Neuron (in vitro differentiated cells): Measurements from ENCODE around the gene RANBP1.

Experiments used
- H2AFZ ChIP-seq: one replicate; pipeline ENCODE4 v1.6.1; 2013; ENCODE audit warnings: low read depth, mild to moderate bottlenecking, inconsistent platforms, low read length, moderate library complexity
- H3K27me3 ChIP-seq: one replicate; pipeline ENCODE4 v1.6.1; 2013; ENCODE audit warnings: low read length; ENCODE audit not compliant: insufficient read depth
- H3K36me3 ChIP-seq: one replicate; pipeline ENCODE4 v1.6.1; 2013; ENCODE audit warnings: low read length; ENCODE audit not compliant: insufficient read depth
- H3K4me1 ChIP-seq: one replicate; pipeline ENCODE4 v1.6.1; 2013; ENCODE audit warnings: low read length; ENCODE audit not compliant: insufficient read depth
- H3K4me3 ChIP-seq: 2 replicates; pipeline ENCODE4 v1.5.1; 2013; ENCODE audit warnings: mild to moderate bottlenecking, low read length, moderate library complexity
- H3K9me3 ChIP-seq: one replicate; pipeline ENCODE4 v1.6.1; 2013; ENCODE audit warnings: low read length

The RANBP1 gene

DNA sequence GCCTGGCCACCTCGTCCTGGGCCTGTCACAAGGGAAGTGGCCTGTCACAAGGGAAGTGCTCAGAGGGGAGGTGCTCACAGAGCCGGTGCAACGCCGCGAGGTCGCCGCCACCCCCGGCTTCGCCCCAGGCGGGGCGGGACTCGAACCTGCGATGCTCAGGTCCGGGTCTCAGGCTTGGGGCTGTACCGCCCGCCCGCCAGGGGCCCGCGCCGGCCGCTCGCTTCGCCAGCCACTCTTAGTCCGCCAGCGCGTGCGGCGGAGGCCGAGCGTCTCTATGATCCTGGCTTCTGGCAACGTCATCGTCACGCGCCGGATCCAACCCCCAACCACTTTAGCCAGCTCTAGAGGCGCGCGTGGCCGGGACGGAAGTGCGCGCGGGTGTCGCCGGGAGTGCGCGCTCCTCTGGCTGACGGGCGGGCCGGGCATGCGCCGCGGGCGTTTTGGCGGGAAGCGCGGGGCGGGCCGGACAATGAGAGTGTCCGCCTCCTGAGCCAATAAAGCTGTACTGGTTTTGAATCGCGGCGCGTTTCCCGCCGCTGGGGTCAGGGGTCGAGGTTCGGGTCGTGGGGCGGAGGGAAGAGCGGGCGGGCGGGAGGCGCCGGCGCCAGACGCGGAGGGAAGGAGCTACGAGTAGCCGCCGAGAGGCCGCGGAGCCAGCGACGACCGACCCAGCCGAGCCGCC is 1.2 kb downstream of the RANBP1 start, which contains the start of gene TRMT2A:
TRMT2A (minus strand) TSS at position 276 of the 682 bp plus-strand sequence. CDS start 320 bp downstream, outside the sequence.
- Histone ChIP-seq H3K9me3 (no peaks in the 10 kb centered on the region), H3K27me3 (no peaks in the 10 kb centered on the region), H3K4me1 (peaks cover 23% of the 10 kb centered on the region), H3K4me3 (peak within 1 kb of the TSS; percentile 77), H2AFZ (no peak within 1 kb of the TSS), H3K36me3 (peaks cover 66% of the 10 kb centered on the region)

DNA sequence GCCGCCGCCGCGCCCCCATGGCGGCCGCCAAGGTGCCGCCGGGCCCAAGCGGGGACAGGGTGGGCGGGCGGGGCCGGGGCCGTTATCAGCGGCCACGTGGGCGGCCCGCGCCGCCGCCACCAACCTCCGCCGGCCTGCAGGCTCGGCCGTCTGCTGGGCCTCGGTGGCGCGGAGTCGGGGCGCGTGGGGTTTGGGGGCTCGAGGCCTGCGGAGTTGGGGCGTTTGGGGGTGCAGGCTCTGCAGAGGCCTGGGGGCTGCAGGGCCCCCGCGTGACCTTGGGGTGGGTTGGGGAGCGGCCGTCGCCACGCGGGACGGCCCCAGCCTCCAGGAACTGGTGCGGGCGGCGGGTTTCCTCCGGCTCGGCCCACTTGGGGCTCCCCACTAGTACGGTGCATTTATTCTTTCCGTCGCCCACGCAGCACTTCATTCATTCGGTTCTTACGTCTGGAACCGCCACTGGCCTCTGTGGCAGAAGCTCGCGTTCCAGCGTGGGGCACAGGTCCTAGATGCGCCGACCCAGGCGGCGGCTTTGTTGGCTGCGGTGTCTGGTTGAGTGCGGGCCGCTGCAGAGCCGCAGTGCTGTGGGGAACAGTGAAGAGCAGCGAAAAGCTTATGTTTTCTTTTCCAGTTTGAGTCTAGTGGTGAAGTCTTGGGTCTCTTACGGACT is 1.9 kb downstream of the RANBP1 start:
- Histone ChIP-seq H3K9me3 (no peaks in the 10 kb centered on the region), H3K36me3 (peaks cover 64% of the 10 kb centered on the region), H3K4me1 (peaks cover 23% of the 10 kb centered on the region), H3K4me3 (peak overlapping the region; percentile 77), H3K27me3 (no peaks in the 10 kb centered on the region), H2AFZ (no peak overlapping the region)

DNA sequence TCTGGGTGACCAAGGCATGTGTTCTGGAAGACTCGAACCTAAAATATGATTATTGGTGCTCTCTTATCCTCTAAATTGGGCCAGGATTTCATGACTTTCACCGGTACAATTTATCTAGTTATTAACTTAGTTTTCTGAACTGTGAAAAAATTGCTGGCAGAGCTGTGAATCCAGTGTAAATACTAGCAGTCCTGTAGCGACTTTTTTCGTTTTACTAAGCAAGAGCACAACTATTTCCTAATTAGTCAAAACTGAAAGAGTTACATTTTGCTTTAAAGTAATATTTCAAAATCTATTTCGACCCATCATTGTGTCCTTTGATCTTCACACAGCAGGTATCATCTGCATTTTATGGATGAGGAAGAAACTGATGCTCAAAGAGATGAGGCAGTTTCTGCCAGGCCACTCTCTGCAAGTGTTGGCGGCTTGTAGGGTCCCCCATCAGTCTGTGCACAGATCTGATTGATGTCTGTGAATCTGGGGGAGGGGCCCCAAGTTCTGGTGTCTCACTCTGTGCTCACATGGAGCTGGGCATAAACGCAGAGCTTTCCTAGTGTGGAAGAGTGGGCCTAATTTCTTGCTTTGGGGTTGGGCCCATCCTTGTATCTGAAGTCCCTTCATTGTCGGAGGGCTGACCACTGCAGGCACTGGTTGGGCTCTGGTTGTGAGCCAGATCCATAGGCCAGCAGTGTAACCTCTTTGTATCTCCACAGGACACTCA is 2.6 kb downstream of the RANBP1 start:
- H3K4me1 ChIP-seq = peaks cover 23% of the 10 kb centered on the region
- H3K27me3 ChIP-seq = no peaks in the 10 kb centered on the region
- no peaks in the 10 kb centered on the region for H3K9me3 ChIP-seq
- peaks cover 64% of the 10 kb centered on the region for H3K36me3 ChIP-seq
- peak overlapping the region; percentile 77 for H3K4me3 ChIP-seq
- no peak overlapping the region for H2AFZ ChIP-seq

DNA sequence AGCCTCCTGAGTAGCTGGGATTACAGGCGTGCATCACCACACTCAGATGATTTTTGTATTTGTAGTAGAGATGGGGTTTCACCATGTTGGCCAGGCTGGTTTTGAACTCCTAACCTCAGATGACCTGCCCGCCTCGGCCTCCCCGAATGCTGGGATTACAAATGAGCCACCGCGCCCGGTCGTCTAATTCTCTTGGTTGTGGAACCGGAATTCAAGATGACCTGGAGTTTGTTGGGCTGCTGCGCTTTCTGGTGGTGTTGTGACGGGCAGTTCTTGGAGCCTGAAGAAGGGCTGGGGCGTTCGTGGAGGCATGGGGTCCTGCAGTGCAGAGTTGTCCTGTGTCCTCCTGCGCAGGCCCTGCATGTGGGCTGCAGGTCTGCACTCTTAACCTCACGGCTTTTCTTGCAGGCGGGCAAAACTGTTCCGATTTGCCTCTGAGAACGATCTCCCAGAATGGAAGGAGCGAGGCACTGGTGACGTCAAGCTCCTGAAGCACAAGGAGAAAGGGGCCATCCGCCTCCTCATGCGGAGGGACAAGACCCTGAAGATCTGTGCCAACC is 6.0 kb downstream of the RANBP1 start:
- Histone ChIP-seq H3K36me3 (peaks cover 75% of the 10 kb centered on the region), H3K4me3 (no peak overlapping the region), H2AFZ (no peak overlapping the region), H3K9me3 (no peaks in the 10 kb centered on the region), H3K4me1 (peaks cover 12% of the 10 kb centered on the region), H3K27me3 (no peaks in the 10 kb centered on the region)

DNA sequence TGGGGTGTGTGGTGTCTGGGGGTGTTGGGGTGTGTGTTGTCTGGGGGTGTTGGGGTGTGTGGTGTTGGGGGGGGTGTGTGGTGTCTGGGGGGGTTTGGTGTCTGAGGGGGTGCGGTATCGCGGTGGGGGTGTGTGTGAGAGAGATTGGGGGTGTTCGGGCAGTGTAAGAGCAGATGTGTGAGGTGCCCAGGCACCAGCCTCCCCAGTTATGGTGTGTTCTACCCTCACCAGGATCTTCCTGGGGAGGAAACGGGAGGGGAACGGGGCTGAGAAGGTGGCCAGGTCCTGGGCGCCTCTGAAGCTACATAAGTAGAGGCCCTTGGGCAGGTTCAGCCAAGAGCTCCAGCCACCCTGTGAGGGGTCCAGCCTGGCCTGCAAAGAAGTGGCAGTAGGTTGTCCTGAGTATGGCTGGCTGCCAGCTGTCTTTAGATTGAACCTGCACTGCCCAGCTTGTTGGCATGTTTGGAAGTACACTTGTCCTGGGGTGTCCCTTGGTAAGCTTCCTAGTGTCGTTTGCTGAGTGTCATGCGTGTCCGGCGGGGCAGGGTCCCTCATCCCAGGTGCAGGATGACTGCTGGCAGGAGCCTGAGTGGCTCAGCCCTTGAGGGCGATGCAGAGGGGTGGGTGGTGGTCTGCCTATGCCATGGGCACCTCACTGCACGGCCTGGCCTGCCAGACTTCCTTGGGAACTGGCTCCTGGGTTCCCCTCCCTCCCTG is 7.6 kb downstream of the RANBP1 start:
- Histone ChIP-seq H3K27me3 (no peaks in the 10 kb centered on the region), H3K36me3 (peaks cover 77% of the 10 kb centered on the region), H2AFZ (no peak overlapping the region), H3K9me3 (no peaks in the 10 kb centered on the region), H3K4me1 (peaks cover 7% of the 10 kb centered on the region), H3K4me3 (no peak overlapping the region)

DNA sequence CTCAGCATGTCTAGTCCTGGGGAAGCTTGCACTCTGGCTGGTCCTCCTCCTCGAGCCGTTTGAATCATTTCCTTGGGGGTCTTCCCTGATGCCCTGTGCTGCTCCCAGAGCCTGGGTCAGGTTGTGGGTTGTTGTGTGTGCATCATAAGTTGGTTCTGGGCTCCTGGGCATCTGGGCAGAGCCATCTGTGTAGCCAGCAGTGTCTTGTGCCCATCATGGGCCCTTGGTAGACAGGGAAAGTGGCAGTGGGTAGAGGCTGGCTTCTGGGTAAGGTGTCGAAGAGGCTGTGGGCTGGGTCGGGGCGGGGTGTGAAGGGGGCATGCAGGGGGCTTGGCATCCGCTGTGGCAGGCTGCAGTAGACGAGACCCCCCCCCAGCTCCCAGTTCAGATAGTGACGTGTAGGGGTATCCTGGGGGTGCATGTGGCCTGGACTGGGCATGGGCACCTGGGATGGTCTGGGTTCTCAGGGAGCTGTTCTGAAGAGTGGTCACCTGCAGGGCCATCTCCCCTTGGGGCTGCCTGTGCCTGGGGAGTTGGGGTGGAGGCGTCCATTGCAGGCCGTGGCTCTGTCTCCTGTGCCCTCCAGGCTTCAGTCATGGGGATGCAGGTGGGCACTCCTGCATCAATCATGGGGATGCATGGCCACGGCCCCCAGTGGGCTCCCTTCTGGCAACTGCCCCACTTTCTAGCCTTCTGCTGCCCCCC is 8.3 kb downstream of the RANBP1 start:
- no peak overlapping the region for H2AFZ ChIP-seq
- peaks cover 70% of the 10 kb centered on the region for H3K36me3 ChIP-seq
- H3K4me1 ChIP-seq = peaks cover under 1% of the 10 kb centered on the region
- no peaks in the 10 kb centered on the region for H3K9me3 ChIP-seq
- H3K27me3 ChIP-seq = no peaks in the 10 kb centered on the region
- H3K4me3 ChIP-seq = no peak overlapping the region

DNA sequence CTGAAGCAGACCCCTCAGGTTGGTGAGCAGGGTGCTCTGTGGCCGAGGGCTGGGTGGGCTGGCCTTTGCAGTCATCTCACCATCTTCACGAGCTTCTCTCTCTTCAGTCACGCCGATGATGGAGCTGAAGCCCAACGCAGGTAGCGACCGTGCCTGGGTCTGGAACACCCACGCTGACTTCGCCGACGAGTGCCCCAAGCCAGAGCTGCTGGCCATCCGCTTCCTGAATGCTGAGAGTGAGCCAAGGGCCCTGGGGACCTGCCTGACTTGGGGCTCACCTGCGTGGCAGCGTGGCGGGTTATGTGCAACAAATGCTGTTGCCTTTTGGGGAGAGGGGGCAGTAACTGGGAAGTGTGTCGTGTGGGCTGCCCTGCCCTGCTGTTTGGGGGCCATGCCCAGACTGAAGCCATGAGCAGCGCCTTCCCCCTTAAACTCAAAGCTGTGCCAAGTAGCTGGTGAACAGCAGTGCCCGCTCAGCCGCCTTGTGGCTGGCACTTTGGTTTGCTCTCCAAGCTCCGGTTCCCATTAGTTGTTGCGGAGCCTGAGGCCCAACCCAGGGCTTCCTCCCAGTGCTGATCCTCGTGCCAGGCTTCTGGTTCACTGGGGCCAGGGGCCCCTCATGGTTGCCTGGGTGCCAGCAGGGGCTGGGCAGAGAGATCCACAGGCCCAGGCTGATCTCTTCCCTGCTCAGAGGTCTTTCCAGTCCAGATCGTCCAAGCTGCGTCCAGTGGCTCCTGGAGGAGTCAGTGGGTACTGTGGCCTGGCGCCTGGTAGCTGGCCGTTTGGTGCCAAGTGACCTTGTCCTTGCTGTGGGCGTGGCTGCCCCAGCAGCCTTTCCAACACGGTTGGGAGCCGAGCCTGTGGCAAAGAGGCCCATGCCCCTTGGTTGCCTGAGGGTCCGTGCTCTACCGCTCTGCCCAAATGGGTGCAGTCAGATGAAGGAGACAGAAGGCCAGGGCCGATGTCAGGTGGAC is 9.6 kb downstream of the RANBP1 start:
- peaks cover 1% of the 10 kb centered on the region for H3K4me1 ChIP-seq
- H3K36me3 ChIP-seq = peaks cover 60% of the 10 kb centered on the region
- H3K9me3 ChIP-seq = no peaks in the 10 kb centered on the region
- H3K27me3 ChIP-seq = no peaks in the 10 kb centered on the region
- no peak overlapping the region for H2AFZ ChIP-seq
- no peak overlapping the region for H3K4me3 ChIP-seq

DNA sequence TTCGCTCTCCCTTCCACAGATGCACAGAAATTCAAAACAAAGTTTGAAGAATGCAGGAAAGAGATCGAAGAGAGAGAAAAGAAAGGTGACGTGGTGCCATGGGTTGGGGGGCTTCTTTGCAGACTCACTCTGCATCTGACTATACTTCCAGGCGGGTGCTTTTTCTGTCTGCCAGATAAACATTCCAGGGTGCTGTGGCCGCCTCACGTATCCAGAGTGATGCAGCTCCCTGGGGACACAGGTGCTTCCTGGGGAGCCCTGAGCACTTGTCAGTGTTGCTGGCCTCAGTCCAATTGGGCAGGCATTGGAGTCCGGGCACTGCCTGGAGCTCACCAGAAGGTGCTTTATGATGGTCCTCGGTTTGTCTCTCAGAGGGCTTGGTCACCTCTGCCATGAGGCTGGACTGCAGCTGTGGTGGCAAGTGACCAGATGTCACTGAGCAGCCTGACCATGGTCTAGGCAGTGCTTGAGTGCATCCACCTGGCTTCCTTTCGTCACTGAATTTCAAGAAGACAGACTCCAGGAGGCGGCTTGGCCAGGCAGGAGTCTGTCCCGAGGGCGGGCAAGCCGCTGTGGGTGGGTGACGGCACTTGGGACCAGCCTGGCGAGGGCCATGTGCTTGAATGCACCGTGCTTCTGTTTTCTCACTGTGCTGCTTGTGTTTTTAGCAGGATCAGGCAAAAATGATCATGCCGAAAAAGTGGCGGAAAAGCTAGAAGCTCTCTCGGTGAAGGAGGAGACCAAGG is 10.6 kb downstream of the RANBP1 start:
- Histone ChIP-seq H3K27me3 (no peaks in the 10 kb centered on the region), H2AFZ (no peak overlapping the region), H3K9me3 (no peaks in the 10 kb centered on the region), H3K4me1 (peaks cover 5% of the 10 kb centered on the region), H3K36me3 (peaks cover 51% of the 10 kb centered on the region), H3K4me3 (no peak overlapping the region)

DNA sequence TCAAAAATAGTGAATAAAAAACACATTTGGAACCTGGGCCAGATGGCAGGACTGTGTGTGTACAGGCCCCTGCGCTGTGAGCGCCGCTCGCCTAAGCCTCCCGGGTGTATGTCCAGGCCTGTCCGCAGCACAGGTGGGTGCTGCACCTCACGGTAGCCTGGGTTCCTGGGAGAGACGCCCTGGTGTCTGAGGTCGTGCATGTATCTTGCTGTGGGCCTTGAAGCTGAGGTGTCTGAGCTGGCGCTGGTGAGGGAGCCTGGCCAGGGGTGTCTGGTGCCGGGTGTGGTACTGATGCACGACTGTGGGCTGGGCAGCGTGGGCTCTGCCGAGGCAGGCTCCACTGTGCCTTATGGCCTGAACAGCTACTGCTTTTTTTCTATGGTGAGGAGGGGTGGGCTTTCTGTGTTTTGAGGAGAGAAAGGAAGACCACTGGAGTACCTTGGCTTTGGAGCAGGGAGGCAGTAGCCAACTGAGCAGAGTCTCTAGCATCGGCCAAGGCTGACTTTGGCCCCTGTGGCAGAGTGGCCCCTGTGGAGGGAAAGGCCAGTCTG is 11.5 kb downstream of the RANBP1 start:
- Histone ChIP-seq H3K36me3 (peaks cover 42% of the 10 kb centered on the region), H3K4me3 (no peak overlapping the region), H3K27me3 (no peaks in the 10 kb centered on the region), H3K9me3 (no peaks in the 10 kb centered on the region), H3K4me1 (peaks cover 8% of the 10 kb centered on the region), H2AFZ (no peak overlapping the region)

DNA sequence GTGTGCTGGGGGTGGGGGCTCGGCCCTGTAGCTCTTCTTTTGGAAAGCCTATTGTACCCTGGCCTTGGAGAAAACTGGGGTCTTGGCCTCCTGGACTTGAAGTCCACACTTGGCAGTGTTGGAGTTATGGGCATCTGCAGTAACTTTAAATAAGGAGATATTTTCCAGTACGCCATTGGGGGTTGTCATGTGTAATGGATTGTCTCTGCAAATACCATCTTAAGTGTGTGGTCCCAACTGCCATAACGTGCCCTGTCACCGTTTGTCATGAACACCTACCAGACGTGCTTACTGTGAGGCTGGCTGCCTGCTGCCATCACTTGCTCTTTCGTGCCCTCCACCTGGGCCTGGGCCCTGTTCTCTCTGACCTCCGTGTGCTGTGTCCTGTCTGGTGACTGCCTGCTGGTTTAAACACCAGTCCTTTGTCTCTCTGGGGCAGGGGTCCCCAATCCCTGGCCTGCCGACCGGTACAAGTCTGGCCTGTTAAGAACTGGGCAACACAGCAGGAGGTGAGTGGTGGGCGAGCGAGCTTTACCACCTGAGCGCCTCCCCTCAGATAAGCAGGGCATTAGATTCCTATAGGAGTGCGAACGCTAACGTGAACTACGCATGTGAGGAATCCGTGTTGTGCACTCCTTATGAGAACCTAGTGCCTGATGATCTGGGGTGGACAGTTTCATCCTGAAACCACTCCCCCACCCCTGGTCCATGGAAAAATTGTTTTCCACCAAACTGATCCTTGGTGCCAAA is 12.1 kb downstream of the RANBP1 start:
- Histone ChIP-seq H3K4me1 (peaks cover 14% of the 10 kb centered on the region), H3K36me3 (peaks cover 39% of the 10 kb centered on the region), H2AFZ (no peak overlapping the region), H3K9me3 (no peaks in the 10 kb centered on the region), H3K4me3 (no peak overlapping the region), H3K27me3 (no peaks in the 10 kb centered on the region)
